Adrenal gland (tissue), 12 donors: Measurements from ENCODE around the gene STK39. TPM values are rescaled to one million over a fixed set of nuclear protein-coding genes. Genes with fewer than 3 reads are reported as not detected.

Experiments used
- DNase-seq, 7 donors: peaks; one replicate each; pipeline ENCODE4 v3.0.0-alpha.2; 2019 to 2020
- H3K27ac ChIP-seq, 5 donors: fragments of 200-600 bp; sonication (generic) in 4 of 5; 1 replicate in 3 of 5; 2 replicates in 2 of 5; pipeline versions ENCODE4 v1.5.1 to v1.8.0; 2016 to 2020; ENCODE audit warnings: mild to moderate bottlenecking in 1 of 5
- H3K27me3 ChIP-seq: fragments of 200-600 bp; 2 replicates; pipeline ENCODE4 v1.8.0; 2021
- H3K36me3 ChIP-seq, 2 donors: fragments of 200-600 bp; replicated peaks in 1 of 2; 1 replicate in 1 of 2; 2 replicates in 1 of 2; pipeline versions ENCODE4 v1.5.1 to v1.8.0; 2018 to 2022
- H3K4me1 ChIP-seq, 2 donors: fragments of 200-600 bp; replicated peaks in 1 of 2; 1 replicate in 1 of 2; 2 replicates in 1 of 2; pipeline versions ENCODE4 v1.5.1 to v1.8.0; 2018 to 2021
- H3K4me3 ChIP-seq, 4 donors: fragments of 200-600 bp; sonication (generic) in 3 of 4; one replicate each; pipeline ENCODE4 v1.5.1; 2016 to 2018
- H3K9me3 ChIP-seq, 3 donors: fragments of 200-600 bp; sonication (generic) in 1 of 3; replicated peaks in 1 of 3; 1 replicate in 2 of 3; 2 replicates in 1 of 3; pipeline versions ENCODE4 v1.5.1 to v1.8.0; 2016 to 2021
- CTCF ChIP-seq, 6 experiments: fragments of 450-650 bp in 4 of 6; fragments of 200-600 bp in 2 of 6; sonication (generic) in 1 of 6; IDR thresholded peaks; 1 replicate in 5 of 6; 2 replicates in 1 of 6; pipeline versions ENCODE4 v1.5.1 to v1.8.0; 2016 to 2021; ENCODE audit warnings: antibody characterized with exemption in 6 of 6, mild to moderate bottlenecking in 2 of 6, moderate library complexity in 1 of 6
- POLR2A ChIP-seq, 2 donors: fragments of 450-650 bp; IDR thresholded peaks; one replicate each; pipeline ENCODE4 v1.6.1; 2017; ENCODE audit warnings: antibody characterized with exemption in 2 of 2, mild to moderate bottlenecking in 2 of 2, moderate library complexity in 1 of 2
- WGBS, 4 donors: extraction: QIAGEN DNeasy Blood & Tissue Kit in 2 of 4; methylation state at CpG; one replicate each; pipeline versions ENCODE4 v1.1.5 to v1.1.7; 2013 to 2017; 5-methylcytosine and 5-hydroxymethylcytosine counted together
- intact Hi-C, 2 donors: fragments of 100-400 bp; cut with DNase I; formaldehyde crosslinking; loops; one replicate each; pipeline versions ENCODE4 v1.14.1 to v1.15.0; 2022 to 2023
- polyA plus RNA-seq, 3 donors: library from polyadenylated mRNA; stranded (reverse); fragments of 200-250 nt in 2 of 3; fragments of 350-450 nt in 1 of 3; fragmentation: Illumina TruSeq in 1 of 3; extraction: RNeasy Lipid Tissue Mini Kit (QIAGEN cat#74804) in 1 of 3; gene quantifications; one replicate each; pipeline ENCODE4 v1.2.3, GENCODE V29; 2013 to 2014
- total RNA-seq, 9 donors: library from RNA; depleted of rRNA in 4 of 9; stranded (reverse); fragments of >200 nt in 4 of 9; fragments of 120-200 nt in 1 of 9; fragmentation: NEBNext Ultra II Directional in 1 of 9; extraction: Animal tissue kit (Norgen Biotek cat#: 25700) in 1 of 9; gene quantifications; one replicate each; pipeline versions ENCODE4 v1.1.0 to v1.2.4, GENCODE V29; 2013 to 2023
- donor health status: healthy with polysubstance abuse.
- donor health status: Bipolar disorder and iron deficiency.
- donor health status: DM: yes; HTN: yes; CAD: no.
- donor health status: DM: no; HTN: no; CAD: no.
- donor health status: DM: no; HTN: no; CAD: no.
- donor health status: DM: yes; HTN: yes; CAD: no.

STK39 gene
- total and polyA plus RNA-seq, 12 donors = 2.4 to 11.1 (median 5.8) TPM

GRCh38 chr2:168182550-168183249 is 64.7 kb downstream of the STK39 start:
- no peaks in the 10 kb centered on the region for H3K36me3 ChIP-seq
- H3K4me1 ChIP-seq = peaks cover 0 to 6% of the 10 kb centered on the region in 2 donors
- TF ChIP-seq POLR2A (IDR thresholded peaks at IDR 0.05) (no peak), CTCF (IDR thresholded peaks at IDR 0.05) (no peak)
- DNase-seq = no peak
- H3K27me3 ChIP-seq = no peaks in the 10 kb centered on the region
- H3K27ac ChIP-seq = no peak overlapping the region
- H3K4me3 ChIP-seq = no peak overlapping the region
- intact Hi-C loops = no loop called here
- H3K9me3 ChIP-seq = no peaks in the 10 kb centered on the region
- WGBS, 4 donors = 89 to 91% (median 90%) methylated on average over 5 of the region's 5 CpGs

GRCh38 chr2:168181825-168182224 is 65.6 kb downstream of the STK39 start:
- intact Hi-C loops = no loop called here
- Histone ChIP-seq H3K4me1 (peaks cover 0 to 6% of the 10 kb centered on the region in 2 donors), H3K27ac (no peak overlapping the region), H3K4me3 (no peak overlapping the region), H3K9me3 (no peaks in the 10 kb centered on the region), H3K27me3 (no peaks in the 10 kb centered on the region), H3K36me3 (no peaks in the 10 kb centered on the region)
- no peak for TF ChIP-seq CTCF (IDR thresholded peaks at IDR 0.05)
- TF ChIP-seq POLR2A (IDR thresholded peaks at IDR 0.05) = no peak
- no peak for DNase-seq
- 83 to 91% (median 85%) methylated on average over 4 of the region's 4 CpGs for WGBS, 4 donors

GRCh38 chr2:168180914-168181313 is 66.5 kb downstream of the STK39 start:
- peaks cover 0 to 6% of the 10 kb centered on the region in 2 donors for H3K4me1 ChIP-seq
- WGBS, 4 donors = 90 to 95% (median 94%) methylated on average over 3 of the region's 3 CpGs

GRCh38 chr2:168180483-168180882 is 66.9 kb downstream of the STK39 start:
- Histone ChIP-seq H3K27ac (no peak overlapping the region), H3K36me3 (no peaks in the 10 kb centered on the region), H3K27me3 (no peaks in the 10 kb centered on the region), H3K4me1 (peaks cover 0 to 2% of the 10 kb centered on the region in 2 donors), H3K4me3 (no peak overlapping the region), H3K9me3 (no peaks in the 10 kb centered on the region)
- TF ChIP-seq POLR2A (IDR thresholded peaks at IDR 0.05) = no peak
- no peak for TF ChIP-seq CTCF (IDR thresholded peaks at IDR 0.05)
- intact Hi-C loops = no loop called here
- DNase-seq = no peak
- WGBS, 4 donors = 82 to 90% (median 83%) methylated on average over 5 of the region's 5 CpGs

More at GRCh38 chr2:168180914-168181313, 66.5 kb downstream of the STK39 start:
- no peak overlapping the region for H3K27ac ChIP-seq
- TF ChIP-seq POLR2A (IDR thresholded peaks at IDR 0.05) = no peak
- no peak for TF ChIP-seq CTCF (IDR thresholded peaks at IDR 0.05)
- H3K9me3 ChIP-seq = no peaks in the 10 kb centered on the region
- no peak for DNase-seq
- H3K36me3 ChIP-seq = no peaks in the 10 kb centered on the region
- H3K4me3 ChIP-seq = no peak overlapping the region
- intact Hi-C loops = no loop called here
- no peaks in the 10 kb centered on the region for H3K27me3 ChIP-seq
